ENCODE data around the gene POLR1D.

POLR1D gene

GRCh38 chr13:27665333-27665732 is 43.6 kb downstream of the POLR1D start:
- H3K27me3 ChIP-seq (ENCODE audit: low read depth, low read length), result no peaks in the 10 kb centered on the region
- no peak overlapping the region for H3K4me3 ChIP-seq (ENCODE audit: low read length)
- H4K20me1 ChIP-seq (ENCODE audit: insufficient read depth, low read length), result peaks cover 3% of the 10 kb centered on the region; the same call in 1 of the 2 replicates
- H3K36me3 ChIP-seq (replicated peaks; ENCODE audit: low read depth, low read length), result peaks cover 15% of the 10 kb centered on the region
- H3K9me3 ChIP-seq (ENCODE audit: insufficient read depth, low read length), result no peaks in the 10 kb centered on the region
- no peak overlapping the region for H3K9ac ChIP-seq (ENCODE audit: low read length)
- peaks cover 34% of the 10 kb centered on the region for H3K79me2 ChIP-seq (ENCODE audit: low read length)
- H3K4me1 ChIP-seq (ENCODE audit: low read length), result no peaks in the 10 kb centered on the region
- H3K27ac ChIP-seq (ENCODE audit: low read length), result no peak overlapping the region
- no peak overlapping the region for H2AFZ ChIP-seq (ENCODE audit: low read depth, low read length)
- H3K4me2 ChIP-seq (ENCODE audit: low read length), result no peak overlapping the region
- TF ChIP-seq, protein P1, sequence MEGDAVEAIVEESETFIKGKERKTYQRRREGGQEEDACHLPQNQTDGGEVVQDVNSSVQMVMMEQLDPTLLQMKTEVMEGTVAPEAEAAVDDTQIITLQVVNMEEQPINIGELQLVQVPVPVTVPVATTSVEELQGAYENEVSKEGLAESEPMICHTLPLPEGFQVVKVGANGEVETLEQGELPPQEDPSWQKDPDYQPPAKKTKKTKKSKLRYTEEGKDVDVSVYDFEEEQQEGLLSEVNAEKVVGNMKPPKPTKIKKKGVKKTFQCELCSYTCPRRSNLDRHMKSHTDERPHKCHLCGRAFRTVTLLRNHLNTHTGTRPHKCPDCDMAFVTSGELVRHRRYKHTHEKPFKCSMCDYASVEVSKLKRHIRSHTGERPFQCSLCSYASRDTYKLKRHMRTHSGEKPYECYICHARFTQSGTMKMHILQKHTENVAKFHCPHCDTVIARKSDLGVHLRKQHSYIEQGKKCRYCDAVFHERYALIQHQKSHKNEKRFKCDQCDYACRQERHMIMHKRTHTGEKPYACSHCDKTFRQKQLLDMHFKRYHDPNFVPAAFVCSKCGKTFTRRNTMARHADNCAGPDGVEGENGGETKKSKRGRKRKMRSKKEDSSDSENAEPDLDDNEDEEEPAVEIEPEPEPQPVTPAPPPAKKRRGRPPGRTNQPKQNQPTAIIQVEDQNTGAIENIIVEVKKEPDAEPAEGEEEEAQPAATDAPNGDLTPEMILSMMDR (IDR thresholded peaks at IDR 0.05; ENCODE audit: low read depth, low read length), result no peak
- no peak for TF ChIP-seq EZH2phosphoT487 (IDR thresholded peaks at IDR 0.05; ENCODE audit: low read depth)

- no peak overlapping the region for H3K4me2 ChIP-seq (ENCODE audit: low read length)
- peaks cover 30% of the 10 kb centered on the region for H3K79me2 ChIP-seq (ENCODE audit: low read length)
- no peaks in the 10 kb centered on the region for H3K27me3 ChIP-seq (ENCODE audit: low read depth, low read length)
- H3K9ac ChIP-seq (ENCODE audit: low read length), result no peak overlapping the region
- H4K20me1 ChIP-seq (ENCODE audit: insufficient read depth, low read length), result peaks cover 3% of the 10 kb centered on the region; the same call in 1 of the 2 replicates
- TF ChIP-seq, protein P1 (IDR thresholded peaks at IDR 0.05; ENCODE audit: low read depth, low read length), result no peak
- no peak for TF ChIP-seq EZH2phosphoT487 (IDR thresholded peaks at IDR 0.05; ENCODE audit: low read depth)
- H3K4me3 ChIP-seq (ENCODE audit: low read length), result no peak overlapping the region
- H3K4me1 ChIP-seq (ENCODE audit: low read length), result no peaks in the 10 kb centered on the region
- no peaks in the 10 kb centered on the region for H3K9me3 ChIP-seq (ENCODE audit: insufficient read depth, low read length)
- no peak overlapping the region for H3K27ac ChIP-seq (ENCODE audit: low read length)
- no peak overlapping the region for H2AFZ ChIP-seq (ENCODE audit: low read depth, low read length)
- peaks cover 14% of the 10 kb centered on the region for H3K36me3 ChIP-seq (replicated peaks; ENCODE audit: low read depth, low read length)
These were observed 44.1 kb downstream of the POLR1D start for GRCh38 chr13:27665761-27666160.

DNA sequence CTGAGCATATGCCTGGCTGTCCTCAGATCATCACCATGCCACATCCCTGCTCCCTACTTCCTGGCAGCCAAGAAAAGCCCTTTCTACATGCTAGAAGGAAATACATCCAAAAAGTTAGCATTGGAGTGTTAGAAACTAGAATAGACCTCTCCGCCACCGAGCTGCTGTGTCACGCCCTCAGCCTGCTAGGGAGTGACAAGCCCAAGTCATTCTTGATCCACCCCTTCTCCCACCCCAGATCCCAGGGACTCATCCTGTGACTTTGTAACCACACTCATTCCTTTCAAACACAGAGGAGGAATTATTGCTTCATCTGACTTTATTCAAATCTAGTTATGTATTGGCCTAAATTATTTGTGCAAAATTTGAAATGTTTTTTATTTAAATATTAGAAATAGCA is 45.3 kb downstream of the POLR1D start:
- no peak overlapping the region for H2AFZ ChIP-seq (ENCODE audit: low read depth, low read length)
- H3K4me2 ChIP-seq (ENCODE audit: low read length), result no peak overlapping the region
- H3K27me3 ChIP-seq (ENCODE audit: low read depth, low read length), result no peaks in the 10 kb centered on the region
- H4K20me1 ChIP-seq (ENCODE audit: insufficient read depth, low read length), result peaks cover 3% of the 10 kb centered on the region; the same call in 1 of the 2 replicates
- peaks cover 14% of the 10 kb centered on the region for H3K36me3 ChIP-seq (replicated peaks; ENCODE audit: low read depth, low read length)
- H3K4me1 ChIP-seq (ENCODE audit: low read length), result no peaks in the 10 kb centered on the region
- no peak overlapping the region for H3K9ac ChIP-seq (ENCODE audit: low read length)
- no peak overlapping the region for H3K4me3 ChIP-seq (ENCODE audit: low read length)
- no peaks in the 10 kb centered on the region for H3K9me3 ChIP-seq (ENCODE audit: insufficient read depth, low read length)
- TF ChIP-seq EZH2phosphoT487 (IDR thresholded peaks at IDR 0.05; ENCODE audit: low read depth), result no peak
- TF ChIP-seq, protein P1 (IDR thresholded peaks at IDR 0.05; ENCODE audit: low read depth, low read length), result no peak
- no peak overlapping the region for H3K27ac ChIP-seq (ENCODE audit: low read length)
- peaks cover 20% of the 10 kb centered on the region for H3K79me2 ChIP-seq (ENCODE audit: low read length)

DNA sequence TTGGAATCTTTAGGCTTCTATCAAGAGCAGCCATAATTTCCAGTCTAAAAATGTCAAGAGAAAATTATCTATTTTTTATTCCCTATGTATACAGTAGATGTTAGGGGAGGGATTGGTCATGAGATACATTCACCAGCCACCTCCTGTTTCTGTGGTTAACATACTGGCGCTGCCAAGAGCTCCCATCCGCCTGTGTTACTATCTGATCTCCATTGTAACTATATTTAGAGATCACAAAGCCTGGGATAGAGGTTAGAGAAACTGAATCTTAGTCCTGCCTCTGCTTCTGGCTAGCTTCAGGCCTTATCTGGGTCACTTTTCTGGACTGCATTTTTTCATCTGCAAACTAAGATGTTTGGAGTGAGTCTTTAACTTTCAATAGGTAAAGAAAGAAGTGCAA is 46.3 kb downstream of the POLR1D start:
- Histone ChIP-seq H4K20me1 (ENCODE audit: insufficient read depth, low read length) (peaks cover 3% of the 10 kb centered on the region; the same call in 1 of the 2 replicates), H2AFZ (ENCODE audit: low read depth, low read length) (no peak overlapping the region), H3K9ac (ENCODE audit: low read length) (no peak overlapping the region), H3K4me1 (ENCODE audit: low read length) (no peaks in the 10 kb centered on the region), H3K9me3 (ENCODE audit: insufficient read depth, low read length) (no peaks in the 10 kb centered on the region), H3K4me3 (ENCODE audit: low read length) (no peak overlapping the region), H3K27me3 (ENCODE audit: low read depth, low read length) (no peaks in the 10 kb centered on the region), H3K36me3 (replicated peaks; ENCODE audit: low read depth, low read length) (peaks cover 14% of the 10 kb centered on the region), H3K4me2 (ENCODE audit: low read length) (no peak overlapping the region), H3K27ac (ENCODE audit: low read length) (no peak overlapping the region), H3K79me2 (ENCODE audit: low read length) (peaks cover 15% of the 10 kb centered on the region)
- no peak for TF ChIP-seq EZH2phosphoT487 (IDR thresholded peaks at IDR 0.05; ENCODE audit: low read depth)
- TF ChIP-seq, protein P1 (IDR thresholded peaks at IDR 0.05; ENCODE audit: low read depth, low read length), result no peak

All from OCI-LY3 (cell line).